Measurements from ENCODE around the gene RNF112. TPM values are rescaled to one million over a fixed set of nuclear protein-coding genes. Genes with fewer than 3 reads are reported as not detected.
A peak's percentile ranks its signal among the peaks of the same experiment; 100 is the strongest.

RNF112 gene
- total and polyA plus RNA-seq, 2 of the 13 experiments (the other 11 are each of a cell fraction or from before 2014, with no cell fraction given) = 0.05 TPM; not detected in 1

GRCh38 chr17:19369107-19369778 lies 41.8 kb upstream of the RNF112 start (continued):
- no peak for TF ChIP-seq SIN3A (IDR thresholded peaks at IDR 0.05; ENCODE audit: borderline replicate concordance, low read depth, low read length)
- no peak for TF ChIP-seq TEF (CRISPR knock-in tag; IDR thresholded peaks at IDR 0.05)
- no peak for TF ChIP-seq GRHL1 (CRISPR knock-in tag; conservative IDR thresholded peaks at IDR 0.05)
- peak; percentile 37 for TF ChIP-seq ARID5B (CRISPR knock-in tag; IDR thresholded peaks at IDR 0.05)
- no peak for TF ChIP-seq PBX3 (CRISPR knock-in tag; IDR thresholded peaks at IDR 0.05; ENCODE audit: borderline replicate concordance)
- no peak for TF ChIP-seq ZFP1 (CRISPR knock-in tag; IDR thresholded peaks at IDR 0.05)
- no peak for TF ChIP-seq DMAP1 (CRISPR knock-in tag; IDR thresholded peaks at IDR 0.05)
- no peak for TF ChIP-seq ZHX2 (IDR thresholded peaks at IDR 0.05; ENCODE audit: low read depth)
- TF ChIP-seq ZHX2 (CRISPR knock-in tag; IDR thresholded peaks at IDR 0.05; ENCODE audit: borderline replicate concordance) = no peak
- TF ChIP-seq MAF1 (CRISPR knock-in tag; IDR thresholded peaks at IDR 0.05; ENCODE audit: borderline replicate concordance) = no peak
- TF ChIP-seq NFE2L1 (CRISPR knock-in tag; IDR thresholded peaks at IDR 0.05; ENCODE audit: borderline replicate concordance) = no peak
- no peak for TF ChIP-seq ZNF281 (CRISPR knock-in tag; IDR thresholded peaks at IDR 0.05; ENCODE audit: borderline replicate concordance)

Data from HepG2 (cell line).